Testis (tissue), 2 donors: ENCODE results near the gene MOB2.

Experiments used
- CTCF ChIP-seq, 3 experiments: fragments of 450-650 bp in 2 of 3; fragments of 200-600 bp in 1 of 3; sonication (generic) in 1 of 3; IDR thresholded peaks; one replicate each; pipeline ENCODE4 v1.5.1; 2016 to 2019; ENCODE audit warnings: antibody characterized with exemption in 3 of 3, mild to moderate bottlenecking in 2 of 3, moderate library complexity in 1 of 3
- POLR2A ChIP-seq: fragments of 450-650 bp; IDR thresholded peaks from one replicate; pipeline ENCODE4 v1.6.1; 2017; ENCODE audit warnings: antibody characterized with exemption, mild to moderate bottlenecking, moderate library complexity

GRCh38 chr11:1521382-1522080 is 35.0 kb upstream of the MOB2 start:
- TF ChIP-seq CTCF (IDR thresholded peaks at IDR 0.05) (no peak), POLR2A (no peak)
